Measurements from ENCODE around the gene FSD1L. TPM values are rescaled to one million over a fixed set of nuclear protein-coding genes. Genes with fewer than 3 reads are reported as not detected.

Gene FSD1L
- total and polyA plus RNA-seq, 12 donors = 1.1 to 16.3 (median 7.6) TPM

- 88 to 89% methylated on average over 4 of the region's 4 CpGs for WGBS, 2 donors
- Histone ChIP-seq H3K4me3 (no peak overlapping the region), H3K27me3 (no peaks in the 10 kb centered on the region), H3K4me1 (peaks cover 0 to 32% (median 10%) of the 10 kb centered on the region in 9 donors), H3K27ac (no peak overlapping the region), H3K36me3 (no peaks in the 10 kb centered on the region), H3K9me3 (no peaks in the 10 kb centered on the region)
- intact Hi-C loops (cut with DNase I) = no loop called here
- DNase-seq (no peak), ATAC-seq (no peak)
- TF ChIP-seq CTCF (IDR thresholded peaks at IDR 0.05) = no peak
These were observed 11.1 kb upstream of the FSD1L start for GRCh38 chr9:105436783-105437182.

- no peak for DNase-seq
- H3K4me3 ChIP-seq = no peak overlapping the region
- intact Hi-C loops (cut with DNase I) = no loop called here
- no peak for TF ChIP-seq CTCF (IDR thresholded peaks at IDR 0.05)
- H3K27me3 ChIP-seq = no peaks in the 10 kb centered on the region
- peaks cover 0 to 27% (median 7%) of the 10 kb centered on the region in 9 donors for H3K4me1 ChIP-seq
- H3K9me3 ChIP-seq = no peaks in the 10 kb centered on the region
- no peaks in the 10 kb centered on the region for H3K36me3 ChIP-seq
- no peak for ATAC-seq
- 85 to 93% methylated on average over 1 of the region's 1 CpG for whole genome bisulfite sequencing, 2 donors
- peak overlapping the region in 1 of 10 donors; percentile 50 for H3K27ac ChIP-seq
These were observed 10.1 kb upstream of the FSD1L start for GRCh38 chr9:105437704-105438103.

GRCh38 chr9:105438141-105438806 is 9.6 kb upstream of the FSD1L start:
- H3K36me3 ChIP-seq = no peaks in the 10 kb centered on the region
- no peaks in the 10 kb centered on the region for H3K27me3 ChIP-seq
- DNase-seq (peak in 1 of 2 donors; percentile 10), ATAC-seq (peak in 3 of 8 donors; percentile 24 to 43 (median 26))
- peak overlapping the region in 4 of 10 donors; percentile 4 to 50 (median 38) for H3K27ac ChIP-seq
- intact Hi-C loops (cut with DNase I) = no loop called here
- no peak for TF ChIP-seq CTCF (IDR thresholded peaks at IDR 0.05)
- no peak overlapping the region for H3K4me3 ChIP-seq
- H3K9me3 ChIP-seq = no peaks in the 10 kb centered on the region
- 62 to 66% methylated on average over 8 of the region's 8 CpGs for WGBS, 2 donors
- peaks cover 0 to 27% (median 7%) of the 10 kb centered on the region in 9 donors for H3K4me1 ChIP-seq

GRCh38 chr9:105439428-105439827 is 8.4 kb upstream of the FSD1L start:
- H3K27ac ChIP-seq = peak overlapping the region in 7 of 10 donors; percentile 19 to 69 (median 53)
- peaks cover 0 to 35% (median 12%) of the 10 kb centered on the region in 9 donors for H3K4me1 ChIP-seq

More at GRCh38 chr9:105439428-105439827, 8.4 kb upstream of the FSD1L start:
- no peaks in the 10 kb centered on the region for H3K36me3 ChIP-seq
- DNase-seq (peak in 1 of 2 donors; percentile 38), ATAC-seq (peak; percentile 72 to 92 (median 88))
- H3K9me3 ChIP-seq = no peaks in the 10 kb centered on the region
- TF ChIP-seq CTCF (IDR thresholded peaks at IDR 0.05) = no peak
- H3K27me3 ChIP-seq = no peaks in the 10 kb centered on the region
- H3K4me3 ChIP-seq = no peak overlapping the region
- intact Hi-C loops (cut with DNase I) = no loop called here

Data from heart right ventricle (tissue), 16 donors.